HEK293T (cell line): ENCODE measurements around the gene TAF3.

Experiments used
- CTCF ChIA-PET: fragments of 350-600 bp; formaldehyde crosslinking; extraction: SDS; loops from one replicate; lab custom pipeline; 2021; ENCODE audit warnings: antibody characterized with exemption, inconsistent platforms; lab: Yijun Ruan, JAX
- POLR2A ChIA-PET: fragments of 350-600 bp; formaldehyde crosslinking; extraction: SDS; loops from one replicate; lab custom pipeline; 2020; ENCODE audit warnings: antibody characterized with exemption, inconsistent platforms; lab: Yijun Ruan, JAX
- DNase-seq: peaks from one replicate; pipeline ENCODE4 v3.0.0; 2012; ENCODE audit warnings: mixed read lengths; ENCODE audit errors: extremely low spot score
- ARNT ChIP-seq: fragments of 450-650 bp; IDR thresholded peaks from 2 replicates; pipeline ENCODE4 v1.6.1; 2017; ENCODE audit warnings: mild to moderate bottlenecking
- BHLHE40 ChIP-seq: fragments of 450-650 bp; IDR thresholded peaks from 2 replicates; pipeline ENCODE4 v1.6.1; 2016; ENCODE audit warnings: mild to moderate bottlenecking, moderate library complexity, borderline replicate concordance
- CTBP1 ChIP-seq: fragments of 450-650 bp; IDR thresholded peaks from 2 replicates; pipeline ENCODE4 v1.6.1; 2016; ENCODE audit warnings: borderline replicate concordance
- ELF4 ChIP-seq: fragments of 450-650 bp; IDR thresholded peaks from 2 replicates; pipeline ENCODE4 v1.6.1; 2017; ENCODE audit warnings: antibody characterized with exemption
- FOXA1 ChIP-seq: fragments of 450-650 bp; IDR thresholded peaks from 2 replicates; pipeline ENCODE4 v1.6.1; 2016; ENCODE audit warnings: mild to moderate bottlenecking
- FOXK2 ChIP-seq: fragments of 450-650 bp; IDR thresholded peaks from 2 replicates; pipeline ENCODE4 v1.6.1; 2016; ENCODE audit warnings: mild to moderate bottlenecking
- FOXM1 ChIP-seq: fragments of 450-650 bp; IDR thresholded peaks from 2 replicates; pipeline ENCODE4 v1.6.1; 2017; ENCODE audit warnings: mild to moderate bottlenecking, borderline replicate concordance
- HDGF ChIP-seq: fragments of 450-650 bp; IDR thresholded peaks from 2 replicates; pipeline ENCODE4 v1.6.1; 2017; ENCODE audit warnings: antibody characterized with exemption, borderline replicate concordance
- L3MBTL2 ChIP-seq: fragments of 450-650 bp; conservative IDR thresholded peaks from 2 replicates; pipeline ENCODE4 v1.6.1; 2016; ENCODE audit warnings: mild to moderate bottlenecking
- LEF1 ChIP-seq: fragments of 450-650 bp; IDR thresholded peaks from 2 replicates; pipeline ENCODE4 v1.6.1; 2017; ENCODE audit warnings: mild to moderate bottlenecking, borderline replicate concordance
- NFRKB ChIP-seq: fragments of 450-650 bp; IDR thresholded peaks from 2 replicates; pipeline ENCODE4 v1.6.1; 2016; ENCODE audit warnings: mild to moderate bottlenecking, moderate library complexity
- PKNOX1 ChIP-seq: fragments of 450-650 bp; IDR thresholded peaks from 2 replicates; pipeline ENCODE4 v1.6.1; 2016
- SP1 ChIP-seq: fragments of 450-650 bp; IDR thresholded peaks from 2 replicates; pipeline ENCODE4 v1.6.1; 2017
- SUZ12 ChIP-seq: fragments of 450-650 bp; IDR thresholded peaks from 2 replicates; pipeline ENCODE4 v1.6.1; 2016; ENCODE audit warnings: mild to moderate bottlenecking
- TARDBP ChIP-seq: fragments of 450-650 bp; IDR thresholded peaks from 2 replicates; pipeline ENCODE4 v1.6.1; 2016
- ZNF384 ChIP-seq: fragments of 450-650 bp; IDR thresholded peaks from 2 replicates; pipeline ENCODE4 v1.6.1; 2016

The TAF3 gene

GRCh38 chr10:8033812-8034465 is 215.6 kb downstream of the TAF3 start:
- TF ChIP-seq TARDBP, result no peak
- TF ChIP-seq CTBP1, result no peak
- no peak for TF ChIP-seq HDGF
- no peak for TF ChIP-seq ELF4
- no peak for TF ChIP-seq ARNT
- no peak for TF ChIP-seq NFRKB
- no peak for TF ChIP-seq FOXK2
- TF ChIP-seq FOXA1, result no peak
- TF ChIP-seq SUZ12, result no peak
- no peak for TF ChIP-seq PKNOX1
- no peak for TF ChIP-seq BHLHE40
- TF ChIP-seq LEF1, result no peak
- TF ChIP-seq FOXM1, result no peak
- TF ChIP-seq SP1, result no peak
- no peak for TF ChIP-seq L3MBTL2
- POLR2A ChIA-PET, result no interaction called here
- no peak for DNase-seq
- CTCF ChIA-PET, result no interaction called here

GRCh38 chr10:8034466-8035005 is 216.2 kb downstream of the TAF3 start:
- no peak for DNase-seq
- CTCF ChIA-PET, result no interaction called here
- POLR2A ChIA-PET, result no interaction called here
- TF ChIP-seq FOXK2 (no peak), ARNT (no peak)

- no peak for DNase-seq
- ChIA-PET POLR2A (no interaction called here), CTCF (no interaction called here)
- no peak for TF ChIP-seq CTBP1
- peak; percentile 54; the same call in 1 of the 2 replicates for TF ChIP-seq PKNOX1
These were observed 216.8 kb downstream of the TAF3 start for GRCh38 chr10:8035006-8035640.

- no peak for TF ChIP-seq NFRKB
- TF ChIP-seq ARNT, result no peak
- TF ChIP-seq FOXA1, result no peak
- TF ChIP-seq PKNOX1, result no peak
- TF ChIP-seq L3MBTL2, result no peak
- no peak for TF ChIP-seq CTBP1
- no peak for TF ChIP-seq FOXK2
- no peak for TF ChIP-seq LEF1
- no peak for TF ChIP-seq SUZ12
- no peak for DNase-seq
- POLR2A ChIA-PET, result no interaction called here
- CTCF ChIA-PET, result no interaction called here
These were observed 217.6 kb downstream of the TAF3 start for GRCh38 chr10:8035641-8036470.

GRCh38 chr10:8036506-8037198 is 218.3 kb downstream of the TAF3 start:
- ChIA-PET CTCF (no interaction called here), POLR2A (no interaction called here)
- TF ChIP-seq BHLHE40, result no peak
- TF ChIP-seq TARDBP, result no peak
- no peak for TF ChIP-seq NFRKB
- no peak for TF ChIP-seq ZNF384
- TF ChIP-seq FOXM1, result no peak
- no peak for TF ChIP-seq ARNT
- no peak for TF ChIP-seq SUZ12
- no peak for TF ChIP-seq SP1
- TF ChIP-seq CTBP1, result no peak
- no peak for TF ChIP-seq ELF4
- no peak for TF ChIP-seq LEF1
- no peak for TF ChIP-seq PKNOX1
- no peak for TF ChIP-seq HDGF
- no peak for TF ChIP-seq L3MBTL2
- TF ChIP-seq FOXK2, result no peak
- no peak for TF ChIP-seq FOXA1
- no peak for DNase-seq
